SJCRH30 (cell line): Measurements from ENCODE around the gene DSG3. TPM values are rescaled to one million over a fixed set of nuclear protein-coding genes. Genes with fewer than 3 reads are reported as not detected.

ENCODE experiments used
- DNase-seq, 2 experiments: peaks; one replicate each; pipeline ENCODE4 v3.0.0-alpha.2; 2015 to 2020
- H3K27ac ChIP-seq: fragments of 250-450 bp; sonication (Bioruptor Pico); 2 replicates; pipeline ENCODE4 v1.5.1; 2020; ENCODE audit warnings: mild to moderate bottlenecking, moderate library complexity
- H3K27me3 ChIP-seq: fragments of 250-450 bp; sonication (Bioruptor Pico); 2 replicates; pipeline ENCODE4 v1.5.1; 2020; ENCODE audit warnings: mild to moderate bottlenecking, moderate library complexity
- H3K36me3 ChIP-seq: fragments of 250-450 bp; sonication (Bioruptor Pico); 2 replicates; pipeline ENCODE4 v1.5.1; 2020; ENCODE audit warnings: mild to moderate bottlenecking, moderate library complexity
- H3K4me1 ChIP-seq: fragments of 250-450 bp; sonication (Bioruptor Pico); 2 replicates; pipeline ENCODE4 v1.5.1; 2020; ENCODE audit warnings: mild to moderate bottlenecking, moderate library complexity
- H3K4me3 ChIP-seq: fragments of 250-450 bp; sonication (Bioruptor Pico); 2 replicates; pipeline ENCODE4 v1.5.1; 2020; ENCODE audit warnings: mild to moderate bottlenecking, moderate library complexity
- H3K9me3 ChIP-seq: fragments of 250-450 bp; sonication (Bioruptor Pico); replicated peaks from 2 replicates; pipeline ENCODE4 v1.5.1; 2020; ENCODE audit warnings: mild to moderate bottlenecking, moderate library complexity
- total RNA-seq: library from RNA; depleted of rRNA; stranded (reverse); fragments of >200 nt; shearing (Covaris generic); gene quantifications from 2 replicates; pipeline ENCODE4 v1.2.3, GENCODE V29; 2014

The DSG3 gene
- total RNA-seq, 1 experiment from 2014 or later = not detected

DNA sequence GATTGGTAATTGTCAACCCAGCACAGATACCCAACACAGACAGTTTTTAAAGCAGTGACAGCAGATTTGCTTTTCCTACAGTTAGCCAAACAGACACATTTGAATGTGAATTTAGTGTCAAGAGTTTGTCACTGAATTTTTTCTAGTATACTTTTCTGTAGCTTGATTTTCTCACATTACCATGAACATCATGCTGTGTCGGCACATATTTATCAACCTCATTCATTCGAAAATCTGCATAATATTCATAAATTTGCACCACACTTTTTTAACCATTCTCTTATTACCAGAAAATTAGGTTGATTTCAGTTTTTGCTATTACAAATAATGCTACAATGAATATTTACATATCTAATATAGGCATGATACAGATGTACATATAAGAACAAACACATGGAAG lies 27.0 kb upstream of the DSG3 start:
- Histone ChIP-seq H3K27me3 (no peaks in the 10 kb centered on the region), H3K36me3 (no peaks in the 10 kb centered on the region), H3K27ac (no peak overlapping the region), H3K4me3 (no peak overlapping the region), H3K9me3 (no peaks in the 10 kb centered on the region), H3K4me1 (no peaks in the 10 kb centered on the region)
- no peak for DNase-seq

DNA sequence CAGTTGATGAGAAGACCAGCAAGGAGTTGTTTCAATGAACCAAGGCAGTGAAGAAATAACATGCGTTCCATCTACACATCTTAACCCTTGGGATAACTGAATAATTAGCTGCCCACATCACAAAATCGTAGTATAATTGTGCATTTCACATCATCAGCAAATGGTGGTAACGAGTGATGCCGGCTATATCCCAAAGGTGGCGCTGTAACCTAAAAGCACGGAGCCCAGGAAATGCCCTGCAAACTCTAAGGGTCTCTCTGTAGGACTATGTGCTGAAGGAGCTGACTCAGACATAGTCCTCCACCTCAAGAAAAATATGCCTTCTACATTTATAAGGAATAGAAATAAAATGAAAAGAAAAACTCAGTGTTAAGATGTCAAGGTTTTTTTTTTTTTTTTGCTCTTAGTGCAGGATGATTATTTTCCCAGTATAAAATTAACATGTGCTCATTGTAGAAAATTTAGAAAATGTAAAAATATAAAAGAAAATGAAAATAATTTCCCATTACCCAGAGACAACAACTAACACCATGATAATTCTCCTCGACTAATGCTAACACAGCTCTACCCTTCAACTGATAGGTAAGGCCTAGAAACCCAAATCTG lies 23.1 kb upstream of the DSG3 start:
- no peaks in the 10 kb centered on the region for H3K4me1 ChIP-seq
- peak; percentile 1 to 36 for DNase-seq
- H3K4me3 ChIP-seq = no peak overlapping the region
- H3K27me3 ChIP-seq = no peaks in the 10 kb centered on the region
- no peaks in the 10 kb centered on the region for H3K9me3 ChIP-seq
- H3K27ac ChIP-seq = no peak overlapping the region
- H3K36me3 ChIP-seq = no peaks in the 10 kb centered on the region

DNA sequence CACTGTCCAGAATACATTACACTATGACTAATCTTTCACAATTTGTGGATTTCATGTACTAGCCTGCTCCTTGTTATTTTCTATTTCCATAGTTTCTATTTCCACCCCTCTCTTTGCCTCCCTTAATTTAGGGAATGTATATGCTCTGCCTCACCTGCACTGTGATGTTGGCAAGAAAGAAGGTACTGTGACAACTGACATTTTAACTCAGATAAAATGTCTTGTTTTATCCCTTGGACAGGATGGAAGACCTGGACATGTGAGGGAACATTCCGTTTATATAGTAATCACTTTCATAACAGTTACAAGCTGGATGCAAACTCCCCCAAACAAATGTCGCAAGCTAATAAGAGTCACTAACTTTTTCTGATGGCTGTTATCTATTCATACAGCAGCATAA lies 21.5 kb upstream of the DSG3 start:
- Histone ChIP-seq H3K27me3 (no peaks in the 10 kb centered on the region), H3K4me1 (no peaks in the 10 kb centered on the region), H3K27ac (no peak overlapping the region), H3K9me3 (no peaks in the 10 kb centered on the region), H3K36me3 (no peaks in the 10 kb centered on the region), H3K4me3 (no peak overlapping the region)
- no peak for DNase-seq

DNA sequence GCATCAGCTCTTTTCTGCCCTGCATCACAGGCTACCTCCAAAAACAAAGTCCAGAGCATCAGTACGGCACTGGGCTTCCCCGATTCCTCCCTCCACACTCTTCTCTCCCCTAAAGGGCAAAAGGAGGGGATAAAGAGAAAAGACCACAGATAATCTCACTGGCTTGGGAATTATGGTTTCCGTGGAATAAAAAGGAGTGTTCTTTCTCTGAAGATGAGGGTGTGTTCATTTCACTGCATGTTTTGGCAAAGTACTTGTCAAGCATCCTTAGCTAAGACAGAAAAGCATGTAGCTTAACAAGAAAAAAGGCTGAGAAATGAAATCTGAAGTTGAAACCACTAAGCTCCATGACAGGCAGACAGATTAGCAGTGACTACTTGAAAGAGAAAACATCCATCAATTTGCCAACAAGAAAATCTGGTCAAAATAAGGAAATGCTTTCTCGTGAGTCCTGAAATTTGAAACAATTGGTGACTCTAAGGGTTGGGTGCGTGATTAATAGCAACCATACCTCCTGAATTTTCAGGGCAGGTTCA lies 20.6 kb upstream of the DSG3 start:
- Histone ChIP-seq H3K36me3 (no peaks in the 10 kb centered on the region), H3K27me3 (no peaks in the 10 kb centered on the region), H3K9me3 (no peaks in the 10 kb centered on the region), H3K27ac (no peak overlapping the region), H3K4me3 (no peak overlapping the region), H3K4me1 (no peaks in the 10 kb centered on the region)
- DNase-seq = no peak

DNA sequence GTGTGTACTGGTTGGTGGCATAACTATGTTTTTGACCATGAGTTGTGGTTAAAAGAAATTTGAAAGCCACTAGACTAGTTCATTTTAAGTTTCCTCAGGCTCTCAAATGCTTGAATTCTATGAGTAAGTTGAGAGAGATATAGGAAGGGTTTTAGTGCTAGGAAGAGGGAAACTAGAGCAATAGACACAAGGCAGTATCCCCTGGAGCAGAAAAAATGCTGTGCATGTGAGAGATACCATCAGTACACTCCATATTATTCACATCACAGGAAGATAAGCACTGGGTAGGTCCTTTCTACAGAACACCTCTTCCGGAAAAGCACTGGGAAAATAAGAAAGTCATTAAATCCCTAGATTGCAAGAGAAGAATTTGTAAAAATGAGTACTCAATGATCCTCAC lies 19.3 kb upstream of the DSG3 start:
- Histone ChIP-seq H3K4me3 (no peak overlapping the region), H3K27ac (no peak overlapping the region), H3K36me3 (no peaks in the 10 kb centered on the region), H3K4me1 (no peaks in the 10 kb centered on the region), H3K27me3 (no peaks in the 10 kb centered on the region), H3K9me3 (no peaks in the 10 kb centered on the region)
- no peak for DNase-seq

DNA sequence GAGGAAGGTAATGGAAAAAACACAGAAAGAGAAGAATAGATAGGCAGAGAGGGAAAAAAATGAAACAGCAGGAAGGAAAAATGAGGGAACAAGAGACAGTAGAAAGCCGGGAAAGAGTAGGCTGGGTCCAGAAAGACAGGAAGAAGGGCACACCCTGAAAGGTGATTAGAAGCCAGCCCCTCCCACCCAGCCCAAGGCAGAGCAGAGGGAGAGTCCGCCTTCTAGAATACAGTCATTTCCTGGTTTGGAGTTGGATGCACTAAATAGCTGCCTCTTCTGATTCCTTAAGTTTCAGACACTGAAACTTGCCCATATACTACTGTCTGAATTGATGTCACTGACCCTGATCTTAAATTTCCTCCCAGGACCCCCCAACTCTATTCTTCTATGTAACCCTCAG lies 17.9 kb upstream of the DSG3 start:
- Histone ChIP-seq H3K36me3 (no peaks in the 10 kb centered on the region), H3K9me3 (no peaks in the 10 kb centered on the region), H3K27ac (no peak overlapping the region), H3K27me3 (no peaks in the 10 kb centered on the region), H3K4me3 (no peak overlapping the region), H3K4me1 (no peaks in the 10 kb centered on the region)
- no peak for DNase-seq

DNA sequence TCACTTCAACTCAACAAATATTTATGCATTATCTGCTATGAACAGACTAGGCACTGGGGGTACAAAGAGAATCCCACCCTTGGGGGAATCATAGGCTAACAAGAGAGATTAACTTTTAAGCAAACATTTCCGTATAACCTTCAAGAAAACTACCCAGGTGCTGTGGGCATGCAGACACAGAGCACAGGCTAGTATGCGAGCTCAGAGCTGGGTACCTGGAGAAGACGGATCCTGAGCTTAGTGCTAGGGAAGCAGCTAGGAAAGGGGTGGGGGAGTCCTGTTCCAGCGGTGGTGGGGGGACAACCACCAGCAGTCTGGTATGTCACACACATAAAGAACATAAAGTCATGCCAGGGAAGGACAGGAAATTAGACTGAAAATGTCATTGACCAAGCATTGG lies 17.5 kb upstream of the DSG3 start:
- H3K36me3 ChIP-seq = no peaks in the 10 kb centered on the region
- H3K9me3 ChIP-seq = no peaks in the 10 kb centered on the region
- H3K27me3 ChIP-seq = no peaks in the 10 kb centered on the region
- DNase-seq = no peak
- H3K4me3 ChIP-seq = no peak overlapping the region
- no peaks in the 10 kb centered on the region for H3K4me1 ChIP-seq
- H3K27ac ChIP-seq = no peak overlapping the region

DNA sequence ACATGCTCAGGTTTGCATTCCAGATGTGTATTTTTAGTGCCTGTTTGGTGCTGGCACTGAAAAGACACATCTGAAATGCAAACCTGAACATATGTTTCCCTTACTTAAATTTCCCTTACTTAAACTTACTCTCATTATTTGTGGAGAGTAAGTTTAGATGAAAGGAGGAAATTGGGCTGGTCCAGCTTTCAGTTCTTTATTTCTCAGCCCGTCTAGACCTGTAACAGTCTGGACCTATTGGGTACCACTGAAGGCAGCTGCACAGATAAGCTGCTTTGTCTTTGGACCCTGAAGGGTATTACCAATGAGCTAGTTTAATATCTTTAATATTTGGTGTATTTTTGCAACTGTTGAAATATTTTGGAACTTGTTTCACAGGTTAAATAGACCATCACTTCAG lies 17.0 kb upstream of the DSG3 start:
- H3K36me3 ChIP-seq = no peaks in the 10 kb centered on the region
- no peak overlapping the region for H3K4me3 ChIP-seq
- no peaks in the 10 kb centered on the region for H3K4me1 ChIP-seq
- no peak overlapping the region for H3K27ac ChIP-seq
- no peak for DNase-seq
- no peaks in the 10 kb centered on the region for H3K9me3 ChIP-seq
- no peaks in the 10 kb centered on the region for H3K27me3 ChIP-seq

DNA sequence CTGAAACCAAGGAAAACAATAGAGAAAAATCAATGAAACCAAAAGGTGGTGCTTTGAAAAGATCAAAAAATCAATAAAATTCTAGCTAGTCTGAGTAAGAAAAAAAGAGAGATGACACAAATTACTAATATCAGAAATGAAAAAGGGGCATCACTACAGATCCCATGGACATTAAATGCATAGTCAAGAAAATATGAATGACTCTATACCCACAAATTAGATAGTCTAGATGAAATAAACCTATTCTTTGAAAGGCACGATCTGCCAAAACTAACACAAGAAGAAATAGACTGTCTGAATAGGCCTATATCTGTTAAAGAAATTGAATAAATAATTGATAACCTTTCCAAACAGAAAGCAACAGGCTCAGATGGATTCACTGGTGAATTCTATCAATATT lies 15.2 kb upstream of the DSG3 start:
- H3K4me1 ChIP-seq = no peaks in the 10 kb centered on the region
- no peaks in the 10 kb centered on the region for H3K36me3 ChIP-seq
- H3K27ac ChIP-seq = no peak overlapping the region
- no peaks in the 10 kb centered on the region for H3K27me3 ChIP-seq
- DNase-seq = no peak
- H3K9me3 ChIP-seq = no peaks in the 10 kb centered on the region
- no peak overlapping the region for H3K4me3 ChIP-seq

DNA sequence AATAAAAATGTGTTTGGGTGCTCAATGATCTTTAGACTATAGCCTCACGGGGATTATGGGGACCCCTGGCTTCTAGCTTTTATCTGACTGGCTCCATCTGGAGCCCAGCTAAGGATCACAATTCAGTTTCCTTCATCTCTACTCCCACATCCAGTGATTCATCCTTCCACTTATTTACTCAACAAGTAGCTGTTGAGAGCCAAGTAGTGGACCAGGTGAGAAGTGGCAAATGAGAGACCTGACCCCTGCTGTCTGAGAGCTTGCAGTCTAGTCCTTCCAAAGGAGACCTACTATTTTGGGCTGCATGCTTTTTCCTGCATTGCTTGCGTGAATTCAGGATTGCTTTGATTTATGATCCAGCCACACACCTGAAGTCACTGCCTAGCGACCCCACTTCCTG lies 10.7 kb upstream of the DSG3 start:
- Histone ChIP-seq H3K27me3 (no peaks in the 10 kb centered on the region), H3K4me3 (no peak overlapping the region), H3K36me3 (no peaks in the 10 kb centered on the region), H3K4me1 (no peaks in the 10 kb centered on the region), H3K27ac (no peak overlapping the region), H3K9me3 (no peaks in the 10 kb centered on the region)
- no peak for DNase-seq

DNA sequence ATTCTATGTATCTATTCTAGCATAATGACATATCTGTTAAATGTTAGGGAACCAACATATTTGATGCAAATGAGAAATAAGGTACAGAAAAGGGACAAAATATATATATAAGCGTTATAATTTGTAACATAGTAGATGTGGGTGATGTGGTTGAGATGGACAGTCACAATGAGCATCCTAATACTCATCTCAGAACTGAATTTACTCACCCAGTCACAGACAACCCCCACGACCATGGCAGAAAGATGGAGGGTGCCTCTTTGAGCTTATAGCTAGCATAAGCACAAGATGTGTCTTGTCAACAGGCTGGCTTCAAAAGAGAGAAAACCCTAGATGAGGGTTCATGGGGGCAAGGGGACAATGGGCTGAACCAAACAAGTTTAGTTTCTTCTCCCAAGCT lies 9.1 kb upstream of the DSG3 start:
- H3K9me3 ChIP-seq = no peaks in the 10 kb centered on the region
- DNase-seq = no peak
- H3K27ac ChIP-seq = no peak overlapping the region

DNA sequence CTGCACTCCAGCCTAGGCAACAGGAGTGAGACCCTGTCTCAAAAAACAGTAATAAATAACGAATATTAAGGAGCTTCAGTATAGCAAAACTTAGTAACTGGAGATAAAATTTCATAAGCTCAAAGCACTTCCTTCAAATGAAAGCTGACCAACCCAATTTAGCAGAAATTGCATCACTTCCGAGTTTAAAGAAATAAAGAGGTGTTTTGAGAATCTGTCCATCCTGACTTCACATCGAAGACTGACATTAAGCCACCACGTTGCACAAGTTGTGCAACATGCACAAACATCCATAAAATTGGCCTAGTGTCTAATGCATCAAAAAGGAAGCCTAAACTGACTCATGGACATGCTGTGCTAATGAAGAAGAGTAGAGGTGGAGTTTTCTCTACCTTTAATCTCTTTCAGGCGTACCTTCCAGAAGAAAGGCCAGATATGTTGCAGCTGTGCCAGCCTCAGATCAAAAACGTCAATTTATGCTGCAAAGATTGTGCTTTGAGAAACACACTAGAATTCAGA lies 7.7 kb upstream of the DSG3 start:
- no peak for DNase-seq
- H3K27me3 ChIP-seq = no peaks in the 10 kb centered on the region
- no peaks in the 10 kb centered on the region for H3K4me1 ChIP-seq
- no peaks in the 10 kb centered on the region for H3K36me3 ChIP-seq
- no peak overlapping the region for H3K4me3 ChIP-seq
- no peaks in the 10 kb centered on the region for H3K9me3 ChIP-seq
- no peak overlapping the region for H3K27ac ChIP-seq

More for the DNA sequence above, 9.1 kb upstream of the DSG3 start:
- no peaks in the 10 kb centered on the region for H3K36me3 ChIP-seq
- no peaks in the 10 kb centered on the region for H3K4me1 ChIP-seq
- no peaks in the 10 kb centered on the region for H3K27me3 ChIP-seq
- no peak overlapping the region for H3K4me3 ChIP-seq

DNA sequence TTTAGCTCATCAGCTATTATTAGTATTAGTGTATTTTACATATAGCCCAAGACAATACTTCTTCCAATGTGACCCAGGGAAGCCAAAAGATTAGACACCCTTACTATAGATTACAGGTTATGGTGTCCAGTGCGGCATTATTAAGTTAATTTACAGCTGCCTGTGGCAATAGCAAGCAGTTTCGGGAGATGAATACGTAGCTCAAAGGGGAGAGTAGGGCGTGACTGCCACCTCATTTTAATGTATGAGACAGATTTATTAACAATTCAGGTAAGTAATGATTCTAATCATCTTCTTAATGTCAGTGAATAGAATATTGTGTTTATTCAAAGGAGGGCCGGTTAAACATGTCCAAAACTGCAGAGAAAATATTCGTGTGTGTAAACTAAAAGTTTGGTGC lies 6.8 kb upstream of the DSG3 start:
- DNase-seq = no peak
- Histone ChIP-seq H3K27me3 (no peaks in the 10 kb centered on the region), H3K4me1 (no peaks in the 10 kb centered on the region), H3K9me3 (no peaks in the 10 kb centered on the region), H3K4me3 (no peak overlapping the region), H3K27ac (no peak overlapping the region), H3K36me3 (no peaks in the 10 kb centered on the region)

DNA sequence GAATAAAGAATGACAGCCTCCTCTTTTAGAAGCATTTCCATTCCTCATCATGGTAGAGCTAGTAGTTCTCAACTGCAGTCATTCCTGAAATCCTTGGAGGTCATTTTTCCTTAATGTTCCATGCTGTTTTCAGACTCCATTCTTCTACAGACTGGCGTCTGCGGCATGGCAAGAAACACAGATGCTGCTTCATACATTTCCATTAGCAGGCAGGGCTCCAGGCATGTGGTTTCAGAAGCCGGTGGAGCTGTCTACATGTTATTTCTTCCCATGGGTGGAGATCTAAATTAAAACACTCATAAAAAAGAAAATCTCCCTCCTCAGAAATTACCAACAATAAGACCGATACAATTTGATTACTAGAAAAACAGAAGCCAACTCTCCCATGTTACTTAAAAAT lies 6.0 kb upstream of the DSG3 start:
- DNase-seq = no peak
- no peaks in the 10 kb centered on the region for H3K27me3 ChIP-seq
- no peaks in the 10 kb centered on the region for H3K4me1 ChIP-seq
- no peaks in the 10 kb centered on the region for H3K36me3 ChIP-seq
- H3K27ac ChIP-seq = no peak overlapping the region
- H3K4me3 ChIP-seq = no peak overlapping the region
- H3K9me3 ChIP-seq = no peaks in the 10 kb centered on the region

DNA sequence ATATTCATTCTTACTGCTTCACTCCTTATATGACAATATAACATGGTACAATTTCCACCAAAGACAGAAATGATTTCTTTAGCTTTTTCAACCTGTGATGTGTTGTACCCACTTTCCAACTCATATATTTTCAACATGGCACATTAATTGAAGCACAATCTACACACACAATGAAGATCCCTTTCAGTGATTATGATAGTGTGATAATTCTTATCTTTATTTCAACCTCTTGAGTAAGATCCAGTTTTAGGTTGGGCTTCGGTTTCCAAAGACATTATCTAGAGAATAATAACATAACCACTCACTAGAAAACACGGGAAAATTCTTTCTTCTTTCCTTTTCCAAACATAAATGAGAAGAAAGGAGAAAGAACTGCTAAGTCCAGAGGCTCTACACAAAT lies 3.4 kb upstream of the DSG3 start:
- Histone ChIP-seq H3K4me1 (no peaks in the 10 kb centered on the region), H3K27ac (no peak overlapping the region), H3K9me3 (no peaks in the 10 kb centered on the region), H3K36me3 (no peaks in the 10 kb centered on the region), H3K27me3 (no peaks in the 10 kb centered on the region), H3K4me3 (no peak overlapping the region)
- DNase-seq = no peak

DNA sequence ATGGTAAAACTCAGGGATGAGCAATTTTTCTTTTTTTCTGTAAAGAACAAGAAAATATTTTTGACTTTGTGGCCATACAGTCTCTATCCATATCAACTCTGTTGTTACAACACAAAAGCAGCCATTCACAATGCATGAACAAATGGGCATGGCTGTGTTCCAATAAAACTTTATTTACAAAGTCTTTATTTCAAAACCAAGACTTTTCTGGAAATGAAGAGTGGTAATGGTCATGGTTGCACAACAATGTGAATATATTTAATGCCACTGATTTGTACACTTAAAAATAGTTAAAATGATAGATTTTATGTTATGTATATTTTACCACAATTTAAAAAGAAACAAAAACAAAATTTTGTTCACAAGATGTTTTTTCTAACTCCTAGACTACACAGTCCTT lies 1.6 kb upstream of the DSG3 start:
- H3K9me3 ChIP-seq = no peaks in the 10 kb centered on the region
- H3K4me1 ChIP-seq = no peaks in the 10 kb centered on the region
- no peaks in the 10 kb centered on the region for H3K27me3 ChIP-seq
- H3K27ac ChIP-seq = no peak overlapping the region
- no peak for DNase-seq
- no peaks in the 10 kb centered on the region for H3K36me3 ChIP-seq
- H3K4me3 ChIP-seq = no peak overlapping the region
